SIG-M5 treated with dmso at 0.1 percent for 504 hours (cell line): ENCODE measurements around the gene ADGRB2.

ENCODE experiments used
- DNase-seq: peaks from one replicate; lab custom pipeline; 2025; ENCODE audit not compliant: unreplicated experiment; lab: John Stamatoyannopoulos, UW

ADGRB2 gene

GRCh38 chr1:31750858-31751510 is 13.2 kb downstream of the ADGRB2 start:
- no peak for DNase-seq

- DNase-seq: no peak
Observed at GRCh38 chr1:31749785-31750735, 14.1 kb downstream of the ADGRB2 start.

GRCh38 chr1:31748365-31748764 is 15.8 kb downstream of the ADGRB2 start:
- DNase-seq: no peak

- DNase-seq: no peak
Observed at GRCh38 chr1:31747304-31747703, 16.8 kb downstream of the ADGRB2 start.

GRCh38 chr1:31746687-31747086 is 17.5 kb downstream of the ADGRB2 start:
- DNase-seq: no peak

GRCh38 chr1:31745946-31746670 is 18.0 kb downstream of the ADGRB2 start:
- no peak for DNase-seq

- peak; percentile 40 for DNase-seq
Observed at GRCh38 chr1:31745096-31745945, 18.8 kb downstream of the ADGRB2 start.

- DNase-seq: no peak
Observed at GRCh38 chr1:31744165-31744888, 19.8 kb downstream of the ADGRB2 start.

GRCh38 chr1:31742462-31743212 is 21.5 kb downstream of the ADGRB2 start:
- DNase-seq: no peak

- DNase-seq: no peak
Observed at GRCh38 chr1:31739346-31739745, 24.8 kb downstream of the ADGRB2 start.

GRCh38 chr1:31736675-31737074 is 27.5 kb downstream of the ADGRB2 start:
- no peak for DNase-seq

- DNase-seq: no peak
Observed at GRCh38 chr1:31735571-31735970, 28.6 kb downstream of the ADGRB2 start.

GRCh38 chr1:31734582-31735107 is 29.5 kb downstream of the ADGRB2 start:
- DNase-seq: no peak

GRCh38 chr1:31733389-31734219 is 30.5 kb downstream of the ADGRB2 start:
- DNase-seq: no peak

GRCh38 chr1:31732751-31733289 is 31.3 kb downstream of the ADGRB2 start:
- DNase-seq: no peak

- DNase-seq: no peak
Observed at GRCh38 chr1:31732343-31732742, 31.8 kb downstream of the ADGRB2 start.

- DNase-seq: no peak
Observed at GRCh38 chr1:31731049-31731565, 33.0 kb downstream of the ADGRB2 start.
